ENCODE measurements around the gene PACRG. TPM values are rescaled to one million over a fixed set of nuclear protein-coding genes. Genes with fewer than 3 reads are reported as not detected.
A peak's percentile ranks its signal among the peaks of the same experiment; 100 is the strongest.

PACRG gene
- total RNA-seq, 5 donors from 2014 or later (not counting 1 experiment from before 2014, with no cell fraction given), result 0.20 to 3.0 (median 1.2) TPM; not detected in 1

DNA sequence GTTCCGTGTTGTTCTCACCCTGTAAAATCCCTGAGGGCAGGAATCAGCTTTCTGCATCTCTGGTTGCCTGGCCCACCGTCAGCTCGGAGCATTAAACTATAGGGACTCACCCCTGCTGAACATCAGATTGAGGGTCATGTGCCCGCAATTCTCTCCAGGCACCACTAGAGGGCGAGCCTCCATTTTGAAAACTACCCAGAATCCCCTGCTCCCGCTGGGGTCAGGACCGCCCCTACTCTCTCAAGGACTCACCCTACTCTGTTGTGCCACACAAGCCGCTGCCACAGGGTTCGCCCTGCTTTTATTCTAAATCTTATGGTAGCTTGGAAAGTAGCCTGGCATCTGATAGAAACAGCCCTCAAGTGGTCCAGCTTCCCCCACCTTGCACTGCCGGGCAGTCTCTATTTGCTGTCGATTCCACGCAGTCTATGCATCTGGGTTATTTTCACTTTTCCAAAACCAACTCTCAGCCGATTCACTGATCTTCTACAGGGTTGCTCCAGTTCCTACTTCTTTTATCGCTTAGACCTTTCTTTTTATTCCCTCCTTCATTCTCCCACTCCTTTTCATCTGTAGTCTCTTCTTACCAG is 442.6 kb downstream of the PACRG start:
- DNase-seq (peak in 5 of 35 experiments; percentile 2 to 28 (median 5)), ATAC-seq (replicated peaks in 1 of 4) (peak in 2 of 4 experiments; percentile 36 to 54)
- H3K4me3 Mint-ChIP-seq, result no peak overlapping the region
- H3K27ac Mint-ChIP-seq, result no peak overlapping the region
- Histone ChIP-seq H3K27me3 (replicated peaks in 1 of 2; ENCODE audit: control insufficient read depth in 2 of 2, extremely low read depth in 1 of 2, insufficient read depth in 2 of 2, low read length in 1 of 2) (no peaks in the 10 kb centered on the region), H3K27ac (ENCODE audit: low read length) (no peak overlapping the region), H3K36me3 (ENCODE audit: control insufficient read depth in 2 of 2, extremely low read depth in 1 of 2, insufficient read depth in 1 of 2, low read length in 1 of 2) (no peaks in the 10 kb centered on the region), H3K4me1 (ENCODE audit: control insufficient read depth in 1 of 2, extremely low read depth in 1 of 2, insufficient read depth in 2 of 2, low read length in 2 of 2) (no peaks in the 10 kb centered on the region), H3K9me3 (no peaks in the 10 kb centered on the region), H3K4me3 (ENCODE audit: control insufficient read depth in 1 of 2, extremely low read depth in 1 of 2, low read length in 1 of 2) (no peak overlapping the region)
- H3K4me1 Mint-ChIP-seq, result no peaks in the 10 kb centered on the region
- ChIA-PET POLR2A (no interaction called here), CTCF (interaction anchor here (0.7 to 1.0 kb wide), 4 partner anchors 38 to 1191 kb away, joined by 3 read pairs; no protein-coding TSS in a partner anchor)
- 85% methylated on average over 5 of the region's 14 CpGs for WGBS (ENCODE audit: insufficient coverage)
- H3K36me3 Mint-ChIP-seq, result no peaks in the 10 kb centered on the region
- peaks cover 3 to 5% of the 10 kb centered on the region in 2 donors for H3K27me3 Mint-ChIP-seq
- H3K9me3 Mint-ChIP-seq, result no peaks in the 10 kb centered on the region

DNA sequence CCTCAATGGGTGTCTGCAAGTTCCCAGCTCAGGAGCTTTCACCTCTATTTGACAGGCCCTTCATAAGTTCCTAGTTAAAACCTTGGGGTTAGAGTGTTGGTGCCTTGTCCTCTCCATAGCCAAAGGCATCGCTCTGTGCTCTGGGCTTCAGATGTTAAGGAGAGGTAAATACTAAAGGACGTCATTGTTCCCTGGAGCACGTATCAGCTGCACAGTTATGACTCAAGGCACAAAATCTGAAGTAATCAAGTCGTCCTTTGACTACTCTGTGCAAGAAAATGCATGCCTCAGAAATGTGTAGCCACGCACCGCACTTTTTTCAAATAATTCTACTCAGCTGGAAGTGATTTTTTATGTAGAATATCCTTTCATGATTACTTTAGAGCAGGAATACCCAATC is 446.0 kb downstream of the PACRG start:
- H3K36me3 ChIP-seq (ENCODE audit: control insufficient read depth in 2 of 2, extremely low read depth in 1 of 2, insufficient read depth in 1 of 2, low read length in 1 of 2), result no peaks in the 10 kb centered on the region
- no peak for ATAC-seq (replicated peaks in 1 of 4)
- H3K4me1 Mint-ChIP-seq, result no peaks in the 10 kb centered on the region
- no peak overlapping the region for H3K27ac Mint-ChIP-seq
- H3K36me3 Mint-ChIP-seq, result no peaks in the 10 kb centered on the region
- H3K4me3 ChIP-seq (ENCODE audit: control insufficient read depth in 1 of 2, extremely low read depth in 1 of 2, low read length in 1 of 2), result no peak overlapping the region
- no peaks in the 10 kb centered on the region for H3K9me3 ChIP-seq
- peaks cover 0 to 10% of the 10 kb centered on the region in 2 experiments for H3K27me3 ChIP-seq (replicated peaks in 1 of 2; ENCODE audit: control insufficient read depth in 2 of 2, extremely low read depth in 1 of 2, insufficient read depth in 2 of 2, low read length in 1 of 2)
- H3K4me1 ChIP-seq (ENCODE audit: control insufficient read depth in 1 of 2, extremely low read depth in 1 of 2, insufficient read depth in 2 of 2, low read length in 2 of 2), result no peaks in the 10 kb centered on the region
- H3K9me3 Mint-ChIP-seq, result no peaks in the 10 kb centered on the region
- no peak overlapping the region for H3K4me3 Mint-ChIP-seq
- ChIA-PET POLR2A (no interaction called here), CTCF (no interaction called here)
- DNase-seq, result no peak
- H3K27me3 Mint-ChIP-seq, result peaks cover 9 to 16% of the 10 kb centered on the region in 2 donors
- 80% methylated on average over 4 of the region's 6 CpGs for WGBS (ENCODE audit: insufficient coverage)
- no peak overlapping the region for H3K27ac ChIP-seq (ENCODE audit: low read length)

DNA sequence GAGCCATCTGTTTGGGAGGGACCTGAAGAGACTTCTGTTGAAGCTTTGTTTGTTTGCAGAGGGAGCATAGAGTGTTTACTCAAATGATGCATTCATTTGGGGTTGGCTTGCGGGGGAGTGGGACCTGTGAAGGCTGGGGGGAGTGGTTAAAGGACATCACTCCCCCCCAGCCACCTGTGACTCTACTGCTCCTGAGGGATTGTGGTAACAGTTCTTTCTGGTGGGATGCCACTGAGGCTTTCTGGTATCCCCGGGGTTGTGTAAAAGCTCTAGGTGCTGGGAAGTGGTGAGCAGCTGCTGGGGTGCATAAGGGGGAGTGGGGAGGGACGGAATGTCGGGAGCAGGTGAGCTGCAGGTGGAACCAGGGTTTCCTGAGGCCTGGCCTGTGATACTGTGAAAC is 447.5 kb downstream of the PACRG start:
- H3K4me3 ChIP-seq (ENCODE audit: control insufficient read depth in 1 of 2, extremely low read depth in 1 of 2, low read length in 1 of 2), result no peak overlapping the region
- CTCF ChIA-PET, result no interaction called here
- H3K36me3 Mint-ChIP-seq, result no peaks in the 10 kb centered on the region

DNA sequence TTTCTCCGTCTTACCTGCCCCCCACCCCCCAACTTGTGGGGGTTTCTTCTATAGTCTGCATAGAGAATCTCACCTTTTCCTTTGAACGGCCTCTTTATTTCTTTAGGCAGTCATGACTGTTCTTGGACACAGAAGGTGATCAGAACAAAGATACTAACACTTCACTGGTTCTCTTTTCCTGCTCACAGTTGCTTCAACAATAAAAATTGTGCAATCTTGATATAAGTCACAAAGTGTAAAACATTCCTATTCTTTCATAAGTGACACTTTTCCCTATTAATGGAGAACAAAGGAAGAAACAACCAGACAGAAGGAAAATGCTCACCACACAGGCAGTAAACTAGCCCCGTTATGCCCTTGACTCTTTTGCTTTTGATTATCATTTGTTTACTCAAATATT is 448.3 kb downstream of the PACRG start:
- Histone ChIP-seq H3K36me3 (ENCODE audit: control insufficient read depth in 2 of 2, extremely low read depth in 1 of 2, insufficient read depth in 1 of 2, low read length in 1 of 2) (no peaks in the 10 kb centered on the region), H3K4me1 (ENCODE audit: control insufficient read depth in 1 of 2, extremely low read depth in 1 of 2, insufficient read depth in 2 of 2, low read length in 2 of 2) (no peaks in the 10 kb centered on the region), H3K27ac (ENCODE audit: low read length) (no peak overlapping the region), H3K9me3 (no peaks in the 10 kb centered on the region), H3K4me3 (ENCODE audit: control insufficient read depth in 1 of 2, extremely low read depth in 1 of 2, low read length in 1 of 2) (no peak overlapping the region), H3K27me3 (replicated peaks in 1 of 2; ENCODE audit: control insufficient read depth in 2 of 2, extremely low read depth in 1 of 2, insufficient read depth in 2 of 2, low read length in 1 of 2) (peaks cover 0 to 15% of the 10 kb centered on the region in 2 experiments)
- no peak overlapping the region for H3K4me3 Mint-ChIP-seq
- no peaks in the 10 kb centered on the region for H3K36me3 Mint-ChIP-seq
- WGBS (ENCODE audit: insufficient coverage), result no CpG with 5 or more reads among the region's 3 CpGs
- DNase-seq, result no peak
- CTCF ChIA-PET, result no interaction called here
- POLR2A ChIA-PET, result no interaction called here
- H3K4me1 Mint-ChIP-seq, result no peaks in the 10 kb centered on the region
- no peak overlapping the region for H3K27ac Mint-ChIP-seq
- H3K9me3 Mint-ChIP-seq, result no peaks in the 10 kb centered on the region
- ATAC-seq (replicated peaks in 1 of 4), result no peak
- peaks cover 12 to 16% of the 10 kb centered on the region in 2 donors for H3K27me3 Mint-ChIP-seq

More for the DNA sequence above, 447.5 kb downstream of the PACRG start:
- Histone ChIP-seq H3K4me1 (ENCODE audit: control insufficient read depth in 1 of 2, extremely low read depth in 1 of 2, insufficient read depth in 2 of 2, low read length in 2 of 2) (no peaks in the 10 kb centered on the region), H3K27me3 (replicated peaks in 1 of 2; ENCODE audit: control insufficient read depth in 2 of 2, extremely low read depth in 1 of 2, insufficient read depth in 2 of 2, low read length in 1 of 2) (peaks cover 0 to 15% of the 10 kb centered on the region in 2 experiments), H3K36me3 (ENCODE audit: control insufficient read depth in 2 of 2, extremely low read depth in 1 of 2, insufficient read depth in 1 of 2, low read length in 1 of 2) (no peaks in the 10 kb centered on the region), H3K9me3 (no peaks in the 10 kb centered on the region), H3K27ac (ENCODE audit: low read length) (no peak overlapping the region)
- POLR2A ChIA-PET, result no interaction called here
- Mint-ChIP-seq H3K4me1 (no peaks in the 10 kb centered on the region), H3K4me3 (no peak overlapping the region), H3K9me3 (no peaks in the 10 kb centered on the region), H3K27ac (no peak overlapping the region), H3K27me3 (peaks cover 11 to 16% of the 10 kb centered on the region in 2 donors)
- DNase-seq, result no peak
- no peak for ATAC-seq (replicated peaks in 1 of 4)
- WGBS (ENCODE audit: insufficient coverage), result 62% methylated on average over 2 of the region's 4 CpGs

DNA sequence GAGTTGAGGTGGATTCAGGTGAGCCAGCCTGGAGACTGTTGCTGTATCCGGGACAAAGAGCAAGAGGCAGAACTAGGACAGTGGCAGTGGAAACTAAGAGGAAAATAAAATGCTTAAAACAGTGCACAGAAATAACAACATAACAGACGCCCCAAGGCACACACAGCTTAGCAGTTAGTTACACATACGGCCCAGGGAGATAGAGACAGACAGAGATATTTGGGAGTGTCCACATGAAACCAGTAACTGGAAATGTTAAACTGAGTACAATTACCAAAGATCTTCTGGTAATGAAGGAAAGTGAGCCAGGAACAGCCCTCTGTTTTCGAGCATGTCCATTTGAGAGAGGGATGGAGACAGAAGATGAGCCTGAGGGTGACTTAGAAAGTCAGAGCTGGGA is 449.2 kb downstream of the PACRG start:
- Histone ChIP-seq H3K27me3 (replicated peaks in 1 of 2; ENCODE audit: control insufficient read depth in 2 of 2, extremely low read depth in 1 of 2, insufficient read depth in 2 of 2, low read length in 1 of 2) (peaks cover 0 to 15% of the 10 kb centered on the region in 2 experiments), H3K9me3 (no peaks in the 10 kb centered on the region), H3K4me3 (ENCODE audit: control insufficient read depth in 1 of 2, extremely low read depth in 1 of 2, low read length in 1 of 2) (no peak overlapping the region), H3K4me1 (ENCODE audit: control insufficient read depth in 1 of 2, extremely low read depth in 1 of 2, insufficient read depth in 2 of 2, low read length in 2 of 2) (no peaks in the 10 kb centered on the region), H3K36me3 (ENCODE audit: control insufficient read depth in 2 of 2, extremely low read depth in 1 of 2, insufficient read depth in 1 of 2, low read length in 1 of 2) (no peaks in the 10 kb centered on the region), H3K27ac (ENCODE audit: low read length) (no peak overlapping the region)
- ChIA-PET CTCF (interaction anchor here (0.6 to 0.8 kb wide), 2 partner anchors 1745 to 1813 kb away, joined by 3 to 4 read pairs; no protein-coding TSS in a partner anchor), POLR2A (no interaction called here)
- H3K4me1 Mint-ChIP-seq, result no peaks in the 10 kb centered on the region
- H3K4me3 Mint-ChIP-seq, result no peak overlapping the region
- H3K27me3 Mint-ChIP-seq, result peaks cover 13 to 16% of the 10 kb centered on the region in 2 donors
- DNase-seq (no peak), ATAC-seq (replicated peaks in 1 of 4) (no peak)
- H3K36me3 Mint-ChIP-seq, result no peaks in the 10 kb centered on the region
- 54% methylated on average over 2 of the region's 4 CpGs for WGBS (ENCODE audit: insufficient coverage)
- H3K9me3 Mint-ChIP-seq, result no peaks in the 10 kb centered on the region
- H3K27ac Mint-ChIP-seq, result no peak overlapping the region

DNA sequence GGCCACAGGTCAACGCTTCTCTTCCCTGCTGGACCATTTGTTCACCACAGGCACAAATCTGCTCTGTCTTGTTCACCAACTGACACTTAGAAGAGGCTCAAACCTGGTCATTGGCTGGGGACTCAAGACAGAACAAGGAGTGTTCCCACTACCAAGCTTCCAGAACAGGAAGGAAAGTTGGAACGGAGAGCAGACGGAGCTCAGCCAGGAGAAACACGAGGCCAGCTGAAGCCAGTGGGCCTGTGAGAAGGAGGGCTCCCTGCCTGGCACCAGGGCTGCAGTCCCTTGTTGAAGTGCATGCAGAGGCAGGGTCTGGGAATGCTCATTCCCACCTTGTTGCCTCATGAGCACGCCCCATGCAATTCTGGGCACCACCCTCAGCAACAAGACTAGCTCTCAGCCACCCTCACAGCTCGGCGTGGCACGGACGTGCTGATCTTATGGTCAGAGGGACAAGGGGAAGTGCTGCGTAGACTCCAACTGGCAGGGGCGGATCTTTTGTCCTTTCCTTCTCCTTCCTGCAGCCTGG is 450.2 kb downstream of the PACRG start:
- H3K27ac ChIP-seq (ENCODE audit: low read length), result no peak overlapping the region
- H3K4me1 ChIP-seq (ENCODE audit: control insufficient read depth in 1 of 2, extremely low read depth in 1 of 2, insufficient read depth in 2 of 2, low read length in 2 of 2), result no peaks in the 10 kb centered on the region
- peaks cover 0 to 15% of the 10 kb centered on the region in 2 experiments for H3K27me3 ChIP-seq (replicated peaks in 1 of 2; ENCODE audit: control insufficient read depth in 2 of 2, extremely low read depth in 1 of 2, insufficient read depth in 2 of 2, low read length in 1 of 2)
- no peak overlapping the region for H3K4me3 ChIP-seq (ENCODE audit: control insufficient read depth in 1 of 2, extremely low read depth in 1 of 2, low read length in 1 of 2)
- WGBS (ENCODE audit: insufficient coverage), result 66% methylated on average over 4 of the region's 11 CpGs
- Mint-ChIP-seq H3K9me3 (no peaks in the 10 kb centered on the region), H3K27me3 (peaks cover 13 to 16% of the 10 kb centered on the region in 2 donors), H3K4me3 (no peak overlapping the region), H3K27ac (no peak overlapping the region), H3K36me3 (no peaks in the 10 kb centered on the region), H3K4me1 (no peaks in the 10 kb centered on the region)
- H3K36me3 ChIP-seq (ENCODE audit: control insufficient read depth in 2 of 2, extremely low read depth in 1 of 2, insufficient read depth in 1 of 2, low read length in 1 of 2), result no peaks in the 10 kb centered on the region
- POLR2A ChIA-PET, result no interaction called here
- no peak for ATAC-seq (replicated peaks in 1 of 4)
- H3K9me3 ChIP-seq, result no peaks in the 10 kb centered on the region
- DNase-seq, result no peak
- CTCF ChIA-PET, result no interaction called here
